A549 (cell line): Measurements from ENCODE around the gene POLR3C. TPM values are rescaled to one million over a fixed set of nuclear protein-coding genes. Genes with fewer than 3 reads are reported as not detected.

Experiments used
- ATAC-seq, 2 experiments: fragments of 200-7000 bp in 1 of 2; fragments of >200 bp in 1 of 2; cut with Nextera tagmentation in 1 of 2; cut with Tn5 transposase in 1 of 2; 3 replicates each; pipeline versions ENCODE4 v1.8.0 to v1.9.1; 2018 to 2020; ENCODE audit warnings: mild to moderate bottlenecking in 1 of 2, moderate library complexity in 1 of 2
- CTCF ChIA-PET: fragments of 300-600 bp; sonication (Branson Sonifier 250); formaldehyde crosslinking; extraction: SDS; loops from one replicate; lab custom pipeline; 2021; ENCODE audit warnings: antibody characterized with exemption, inconsistent platforms; lab: Yijun Ruan, JAX
- POLR2A ChIA-PET: fragments of 350-600 bp; formaldehyde crosslinking; extraction: SDS; loops from one replicate; lab custom pipeline; 2021; ENCODE audit warnings: antibody characterized with exemption, inconsistent platforms; lab: Yijun Ruan, JAX
- DNase-seq, 2 experiments: peaks; one replicate each; pipeline versions ENCODE4 v3.0.0 to v3.0.0-alpha.2; 2011 to 2016; ENCODE audit warnings: low read depth in 1 of 2, low spot score in 1 of 2
- FAIRE-seq: peaks from 2 replicates; lab custom pipeline; 2011; peaks lifted over from hg19 to GRCh38; lab: Jason Lieb, UNC
- H3K27ac ChIP-seq, 2 experiments: fragments of >200 bp; sonication (Bioruptor Twin); formaldehyde crosslinking; 3 replicates each; pipeline ENCODE4 v1.5.1; 2016 to 2017
- H3K4me1 ChIP-seq: fragments of >200 bp; sonication (Bioruptor Twin); formaldehyde crosslinking; 3 replicates; pipeline ENCODE4 v1.6.1; 2016
- H3K4me2 ChIP-seq: fragments of >200 bp; sonication (Bioruptor Twin); formaldehyde crosslinking; 3 replicates; pipeline ENCODE4 v1.6.1; 2016
- H3K4me3 ChIP-seq: fragments of >200 bp; sonication (Bioruptor Twin); formaldehyde crosslinking; 3 replicates; pipeline ENCODE4 v1.5.1; 2016
- H3K9me3 ChIP-seq: fragments of >200 bp; sonication (Bioruptor Twin); formaldehyde crosslinking; 3 replicates; pipeline ENCODE4 v1.6.1; 2016
- BHLHE40 ChIP-seq: IDR thresholded peaks from 2 replicates; pipeline ENCODE4 v1.6.1; 2012; ENCODE audit warnings: low read depth, low read length, inconsistent platforms
- CEBPB ChIP-seq, 2 experiments: fragments of >200 bp in 1 of 2; sonication (Bioruptor Twin) in 1 of 2; formaldehyde crosslinking in 1 of 2; IDR thresholded peaks; 2 replicates each; pipeline ENCODE4 v1.6.1; 2012 to 2016
- CHD2 ChIP-seq: fragments of 150-350 bp; IDR thresholded peaks from 2 replicates; pipeline ENCODE4 v1.6.1; 2014; ENCODE audit warnings: low read length; ENCODE audit not compliant: partially characterized antibody
- EHMT2 ChIP-seq: fragments of 200-600 bp; sonication (generic); IDR thresholded peaks from 2 replicates; pipeline ENCODE4 v1.6.1; 2016; ENCODE audit warnings: antibody characterized with exemption, low read depth, mild to moderate bottlenecking, moderate library complexity
- EP300 ChIP-seq, 2 experiments: fragments of >200 bp; sonication (Bioruptor Twin); formaldehyde crosslinking; IDR thresholded peaks; 2 replicates in 1 of 2; 3 replicates in 1 of 2; pipeline ENCODE4 v1.6.1; 2016 to 2017
- ESRRA ChIP-seq: fragments of 150-350 bp; IDR thresholded peaks from 2 replicates; pipeline ENCODE4 v1.6.1; 2014; ENCODE audit warnings: mild to moderate bottlenecking, low read length, borderline replicate concordance
- HDAC2 ChIP-seq: fragments of 200-600 bp; sonication (generic); IDR thresholded peaks from 2 replicates; pipeline ENCODE4 v1.6.1; 2016
- HEYL ChIP-seq: fragments of 250-450 bp; sonication (Bioruptor Pico); IDR thresholded peaks from 2 replicates; pipeline ENCODE4 v1.8.0; 2021; ENCODE audit warnings: mild to moderate bottlenecking, moderate library complexity
- HMGXB4 ChIP-seq: fragments of 250-450 bp; sonication (Bioruptor Pico); IDR thresholded peaks from 2 replicates; pipeline ENCODE4 v1.5.0; 2021; ENCODE audit warnings: mild to moderate bottlenecking, moderate library complexity, borderline replicate concordance
- HOXA7 ChIP-seq: fragments of 250-450 bp; sonication (Bioruptor Pico); IDR thresholded peaks from 2 replicates; pipeline ENCODE4 v1.5.0; 2020; ENCODE audit warnings: mild to moderate bottlenecking, moderate library complexity
- HOXB5 ChIP-seq: fragments of 250-450 bp; sonication (Bioruptor Pico); IDR thresholded peaks from 2 replicates; pipeline ENCODE4 v1.5.0; 2020; ENCODE audit warnings: mild to moderate bottlenecking, moderate library complexity
- JUN ChIP-seq, 2 experiments: fragments of >200 bp; sonication (Bioruptor Twin); formaldehyde crosslinking; IDR thresholded peaks; 2 replicates in 1 of 2; 3 replicates in 1 of 2; pipeline ENCODE4 v1.6.1; 2016 to 2017
- KDM5A ChIP-seq: fragments of 200-600 bp; sonication (generic); IDR thresholded peaks from 2 replicates; pipeline ENCODE4 v1.6.1; 2016; ENCODE audit warnings: antibody characterized with exemption, mild to moderate bottlenecking
- MAFK ChIP-seq: fragments of 450-650 bp; IDR thresholded peaks from 2 replicates; pipeline ENCODE4 v1.6.1; 2014; ENCODE audit not compliant: partially characterized antibody
- NPAS2 ChIP-seq: fragments of 250-450 bp; sonication (Bioruptor Pico); IDR thresholded peaks from 2 replicates; pipeline ENCODE4 v1.8.0; 2022; ENCODE audit warnings: mild to moderate bottlenecking, moderate library complexity, borderline replicate concordance
- RARB ChIP-seq: fragments of 250-450 bp; sonication (Bioruptor Pico); IDR thresholded peaks from 2 replicates; pipeline ENCODE4 v1.8.0; 2021; ENCODE audit warnings: mild to moderate bottlenecking, moderate library complexity
- RCOR1 ChIP-seq: fragments of 150-350 bp; IDR thresholded peaks from 2 replicates; pipeline ENCODE4 v1.6.1; 2014; ENCODE audit warnings: antibody characterized with exemption, low read length, low read depth
- RFX5 ChIP-seq: fragments of 450-650 bp; IDR thresholded peaks from 2 replicates; pipeline ENCODE4 v1.7.1; 2014; ENCODE audit warnings: antibody characterized with exemption, mild to moderate bottlenecking, moderate library complexity
- RNF2 ChIP-seq: fragments of 200-600 bp; sonication (generic); IDR thresholded peaks from 2 replicates; pipeline ENCODE4 v1.6.1; 2016; ENCODE audit warnings: low read depth, mild to moderate bottlenecking, antibody characterized with exemption, moderate library complexity, borderline replicate concordance
- SREBF2 ChIP-seq: fragments of 450-650 bp; IDR thresholded peaks from 2 replicates; pipeline ENCODE4 v1.6.1; 2014; ENCODE audit warnings: mild to moderate bottlenecking, moderate library complexity
- TP53 ChIP-seq: fragments of 250-450 bp; sonication (Bioruptor Pico); IDR thresholded peaks from 2 replicates; pipeline ENCODE4 v1.5.0; 2021; ENCODE audit warnings: mild to moderate bottlenecking, moderate library complexity
- USF2 ChIP-seq: fragments of 450-650 bp; IDR thresholded peaks from 2 replicates; pipeline ENCODE4 v1.6.1; 2014; ENCODE audit warnings: antibody characterized with exemption
- ZSCAN20 ChIP-seq: fragments of 250-450 bp; sonication (Bioruptor Pico); IDR thresholded peaks from 2 replicates; pipeline ENCODE4 v1.8.0; 2022; ENCODE audit warnings: mild to moderate bottlenecking, moderate library complexity
- WGBS: methylation state at CpG from one replicate; pipeline ENCODE4 v1.1.6; 2017; ENCODE audit errors: missing lambda C conversion rate; 5-methylcytosine and 5-hydroxymethylcytosine counted together
- polyA plus RNA-seq, 4 experiments: library from polyadenylated mRNA; depleted of rRNA in 3 of 4; stranded (reverse); fragments of >200 nt; fragmentation: RNase III in 1 of 4; extraction: RNeasy Plus Mini Kit Qiagen cat#74134 plus additional on column Dnase treatment in 1 of 4; gene quantifications; 2 replicates in 3 of 4; 3 replicates in 1 of 4; pipeline ENCODE4 v1.2.3, GENCODE V29; 2011 to 2017
- TF ChIP-seq, protein P1 (sequence below): fragments of 200-600 bp; sonication (generic); IDR thresholded peaks from 2 replicates; pipeline ENCODE4 v1.6.1; 2016; ENCODE audit warnings: antibody characterized with exemption, mild to moderate bottlenecking, moderate library complexity
- TF ChIP-seq, protein P2 (sequence below): fragments of 250-450 bp; sonication (Bioruptor Pico); IDR thresholded peaks from 2 replicates; pipeline ENCODE4 v1.5.0; 2020; ENCODE audit warnings: low read depth, mild to moderate bottlenecking, moderate library complexity
- TF ChIP-seq, protein P3 (sequence below): fragments of >200 bp; sonication (Bioruptor Twin); formaldehyde crosslinking; IDR thresholded peaks from 3 replicates; pipeline ENCODE4 v1.6.1; 2016
- TF ChIP-seq, protein P4 (sequence below): fragments of >200 bp; sonication (Bioruptor Twin); formaldehyde crosslinking; IDR thresholded peaks from 2 replicates; pipeline ENCODE4 v1.6.1; 2016

Gene POLR3C
- polyA plus RNA-seq, 2 of the 4 experiments (the other 2 are of a cell fraction), result 26.9 to 65.0 TPM

DNA sequence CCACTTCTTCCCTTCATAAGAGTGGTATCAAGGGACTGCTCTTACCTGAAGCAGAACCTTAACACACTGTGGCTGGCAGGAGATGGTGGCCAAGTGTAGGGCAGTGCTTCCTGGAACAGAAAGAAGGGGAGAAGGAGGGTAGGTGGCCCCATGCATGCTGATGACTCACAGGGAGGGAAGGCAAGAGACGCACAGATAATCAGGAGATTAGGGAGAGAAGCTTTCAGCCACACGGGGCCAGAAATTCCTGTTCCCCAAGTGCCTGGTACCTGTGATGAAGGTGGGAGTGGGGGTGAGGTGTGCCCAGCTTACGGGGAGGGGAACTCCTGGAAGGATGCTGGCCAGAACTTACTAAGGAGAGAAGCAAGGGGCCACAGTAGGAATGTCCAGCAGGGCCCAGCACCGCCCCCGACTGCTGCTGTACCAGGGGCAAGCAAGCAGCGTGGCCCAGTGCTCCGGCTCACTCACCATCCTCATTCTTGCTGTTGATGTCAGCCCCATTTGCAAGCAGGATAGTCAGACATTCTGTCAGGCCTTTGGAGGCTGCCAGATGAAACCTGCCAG, 54.0 kb downstream of the POLR3C start:
- POLR2A ChIA-PET, result no interaction called here
- CTCF ChIA-PET, result interaction anchor here (1.4 to 8.7 kb wide), 4 partner anchors 14 to 129 kb away, joined by 3 to 78 read pairs (median 28); partner anchors contain the start of gene ITGA10
- ATAC-seq, result peak in 1 of 2 experiments; percentile 34; a peak in 2 of 6 replicates

DNA sequence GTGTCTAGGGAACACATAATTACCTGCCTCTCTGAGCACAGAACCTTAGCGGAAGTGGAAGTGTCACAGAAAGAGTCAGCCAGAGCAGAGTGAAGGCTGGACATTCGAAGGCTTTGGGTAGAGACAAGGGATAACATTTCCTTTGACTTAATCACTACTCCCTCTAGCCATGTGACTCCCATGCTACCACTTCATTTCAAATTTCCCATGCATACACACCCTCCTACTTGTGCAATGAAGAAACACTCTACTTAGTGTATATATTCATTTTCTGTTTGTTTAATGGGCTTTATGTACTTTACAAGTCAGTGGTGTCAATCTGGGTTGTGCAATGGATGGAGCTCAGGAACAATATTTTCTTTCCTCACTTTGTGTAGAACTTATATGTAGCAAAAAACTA, 54.7 kb downstream of the POLR3C start:
- WGBS, result 73% methylated on average over 2 of the region's 2 CpGs
- CTCF ChIA-PET, result interaction anchor here (0.7 to 8.7 kb wide), 8 partner anchors 10 to 129 kb away, joined by 3 to 78 read pairs (median 4); partner anchors contain the start of gene ITGA10
- FAIRE-seq, result no peak
- Histone ChIP-seq H3K4me1 (peaks cover 10% of the 10 kb centered on the region; the same call in 1 of the 3 replicates), H3K9me3 (no peaks in the 10 kb centered on the region), H3K27ac (no peak overlapping the region), H3K4me3 (no peak overlapping the region), H3K4me2 (no peak overlapping the region)
- POLR2A ChIA-PET, result no interaction called here
- ATAC-seq, result 0 out of 6 replicates have a peak, but pooled peaks have one; percentile 22 to 34
- no peak for DNase-seq
- TF ChIP-seq, protein P1, sequence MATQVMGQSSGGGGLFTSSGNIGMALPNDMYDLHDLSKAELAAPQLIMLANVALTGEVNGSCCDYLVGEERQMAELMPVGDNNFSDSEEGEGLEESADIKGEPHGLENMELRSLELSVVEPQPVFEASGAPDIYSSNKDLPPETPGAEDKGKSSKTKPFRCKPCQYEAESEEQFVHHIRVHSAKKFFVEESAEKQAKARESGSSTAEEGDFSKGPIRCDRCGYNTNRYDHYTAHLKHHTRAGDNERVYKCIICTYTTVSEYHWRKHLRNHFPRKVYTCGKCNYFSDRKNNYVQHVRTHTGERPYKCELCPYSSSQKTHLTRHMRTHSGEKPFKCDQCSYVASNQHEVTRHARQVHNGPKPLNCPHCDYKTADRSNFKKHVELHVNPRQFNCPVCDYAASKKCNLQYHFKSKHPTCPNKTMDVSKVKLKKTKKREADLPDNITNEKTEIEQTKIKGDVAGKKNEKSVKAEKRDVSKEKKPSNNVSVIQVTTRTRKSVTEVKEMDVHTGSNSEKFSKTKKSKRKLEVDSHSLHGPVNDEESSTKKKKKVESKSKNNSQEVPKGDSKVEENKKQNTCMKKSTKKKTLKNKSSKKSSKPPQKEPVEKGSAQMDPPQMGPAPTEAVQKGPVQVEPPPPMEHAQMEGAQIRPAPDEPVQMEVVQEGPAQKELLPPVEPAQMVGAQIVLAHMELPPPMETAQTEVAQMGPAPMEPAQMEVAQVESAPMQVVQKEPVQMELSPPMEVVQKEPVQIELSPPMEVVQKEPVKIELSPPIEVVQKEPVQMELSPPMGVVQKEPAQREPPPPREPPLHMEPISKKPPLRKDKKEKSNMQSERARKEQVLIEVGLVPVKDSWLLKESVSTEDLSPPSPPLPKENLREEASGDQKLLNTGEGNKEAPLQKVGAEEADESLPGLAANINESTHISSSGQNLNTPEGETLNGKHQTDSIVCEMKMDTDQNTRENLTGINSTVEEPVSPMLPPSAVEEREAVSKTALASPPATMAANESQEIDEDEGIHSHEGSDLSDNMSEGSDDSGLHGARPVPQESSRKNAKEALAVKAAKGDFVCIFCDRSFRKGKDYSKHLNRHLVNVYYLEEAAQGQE, result no peak
- TF ChIP-seq CHD2 (no peak), TP53 (CRISPR knock-in tag) (no peak), RFX5 (no peak), MAFK (no peak), NPAS2 (no peak), ZSCAN20 (CRISPR knock-in tag) (no peak), SREBF2 (no peak), HOXA7 (CRISPR knock-in tag) (no peak), JUN (IDR thresholded peaks at IDR 0.05) (no peak), KDM5A (no peak), HEYL (no peak), HOXB5 (CRISPR knock-in tag) (no peak)
- TF ChIP-seq, protein P2, sequence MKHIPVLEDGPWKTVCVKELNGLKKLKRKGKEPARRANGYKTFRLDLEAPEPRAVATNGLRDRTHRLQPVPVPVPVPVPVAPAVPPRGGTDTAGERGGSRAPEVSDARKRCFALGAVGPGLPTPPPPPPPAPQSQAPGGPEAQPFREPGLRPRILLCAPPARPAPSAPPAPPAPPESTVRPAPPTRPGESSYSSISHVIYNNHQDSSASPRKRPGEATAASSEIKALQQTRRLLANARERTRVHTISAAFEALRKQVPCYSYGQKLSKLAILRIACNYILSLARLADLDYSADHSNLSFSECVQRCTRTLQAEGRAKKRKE, result no peak
- TF ChIP-seq, protein P3, sequence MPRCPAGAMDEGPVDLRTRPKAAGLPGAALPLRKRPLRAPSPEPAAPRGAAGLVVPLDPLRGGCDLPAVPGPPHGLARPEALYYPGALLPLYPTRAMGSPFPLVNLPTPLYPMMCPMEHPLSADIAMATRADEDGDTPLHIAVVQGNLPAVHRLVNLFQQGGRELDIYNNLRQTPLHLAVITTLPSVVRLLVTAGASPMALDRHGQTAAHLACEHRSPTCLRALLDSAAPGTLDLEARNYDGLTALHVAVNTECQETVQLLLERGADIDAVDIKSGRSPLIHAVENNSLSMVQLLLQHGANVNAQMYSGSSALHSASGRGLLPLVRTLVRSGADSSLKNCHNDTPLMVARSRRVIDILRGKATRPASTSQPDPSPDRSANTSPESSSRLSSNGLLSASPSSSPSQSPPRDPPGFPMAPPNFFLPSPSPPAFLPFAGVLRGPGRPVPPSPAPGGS, result no peak

More for the DNA sequence above, 54.0 kb downstream of the POLR3C start:
- Histone ChIP-seq H3K27ac (no peak overlapping the region), H3K4me2 (no peak overlapping the region), H3K4me1 (peaks cover 10% of the 10 kb centered on the region; the same call in 1 of the 3 replicates), H3K9me3 (no peaks in the 10 kb centered on the region), H3K4me3 (no peak overlapping the region)
- DNase-seq (no peak), FAIRE-seq (no peak)
- TF ChIP-seq ZSCAN20 (CRISPR knock-in tag) (no peak), HMGXB4 (CRISPR knock-in tag) (no peak), EHMT2 (no peak), BHLHE40 (no peak), RNF2 (no peak), USF2 (no peak), CEBPB (IDR thresholded peaks at IDR 0.05) (no peak), NPAS2 (no peak), EP300 (IDR thresholded peaks at IDR 0.05) (no peak), HOXB5 (CRISPR knock-in tag) (no peak), ESRRA (no peak), RARB (CRISPR knock-in tag) (no peak), MAFK (no peak), JUN (IDR thresholded peaks at IDR 0.05) (no peak), HDAC2 (no peak), RCOR1 (no peak)
- TF ChIP-seq, protein P4, sequence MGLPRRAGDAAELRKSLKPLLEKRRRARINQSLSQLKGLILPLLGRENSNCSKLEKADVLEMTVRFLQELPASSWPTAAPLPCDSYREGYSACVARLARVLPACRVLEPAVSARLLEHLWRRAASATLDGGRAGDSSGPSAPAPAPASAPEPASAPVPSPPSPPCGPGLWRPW, result no peak
- TF ChIP-seq, protein P2, result no peak
- WGBS, result 64% methylated on average over 7 of the region's 7 CpGs
